HCT116 (cell line): ENCODE results near the gene AATF. TPM values are rescaled to one million over a fixed set of nuclear protein-coding genes. Genes with fewer than 3 reads are reported as not detected.

Experiments
- ATAC-seq: fragments of 200-7000 bp; cut with Tn5 transposase; 2 replicates; pipeline ENCODE4 v1.9.1; 2020; ENCODE audit warnings: mild to moderate bottlenecking, moderate library complexity
- BruUV-seq: library from RNA; stranded (reverse); fragments of 400-500 nt; replicated peaks from 2 replicates; lab custom pipeline; 2021; lab: Mats Ljungman, UMichigan
- CTCF ChIA-PET: fragments of 300-600 bp; sonication (Branson Sonifier 250); formaldehyde crosslinking; loops from one replicate; lab custom pipeline; 2021; ENCODE audit warnings: antibody characterized with exemption; lab: Charles Lee
- POLR2A ChIA-PET: fragments of 300-600, 350-600 bp; sonication (Branson Sonifier 250); formaldehyde crosslinking; loops from one replicate; lab custom pipeline; 2021; ENCODE audit warnings: antibody characterized with exemption; lab: Charles Lee
- RAD21 ChIA-PET, 2 experiments: fragments of 300-600 bp; sonication (Branson Sonifier 250); formaldehyde crosslinking; loops; one replicate each; lab custom pipeline; 2023; ENCODE audit warnings: low total read pairs in 2 of 2; ENCODE audit not compliant: uncharacterized antibody in 2 of 2, unreplicated experiment in 2 of 2, low non-redundant PET in 1 of 2; lab: Charles Lee
- DNase-seq: peaks from one replicate; pipeline ENCODE4 v3.0.0-alpha.2; 2010; ENCODE audit warnings: low read depth, low spot score
- H2AFZ ChIP-seq: fragments of 200-600 bp; shearing (Covaris generic), sonication (generic); 2 replicates; pipeline ENCODE4 v1.6.1; 2017; ENCODE audit warnings: low read depth, mixed run types, mixed read lengths, antibody characterized with exemption, low read length; ENCODE audit not compliant: poor library complexity, severe bottlenecking
- H3K27ac ChIP-seq: 2 replicates; pipeline ENCODE4 v1.5.1; 2012; ENCODE audit warnings: low read depth, low read length
- H3K27me3 ChIP-seq: fragments of 200-600 bp; sonication (generic); 2 replicates; pipeline ENCODE4 v1.6.1; 2016; ENCODE audit warnings: mixed run types, low read length, mixed read lengths; ENCODE audit not compliant: insufficient read depth
- H3K36me3 ChIP-seq, 2 experiments: fragments of 200-500 bp in 1 of 2; fragments of 200-600 bp in 1 of 2; sonication (Bioruptor generic) in 1 of 2; sonication (generic) in 1 of 2; 2 replicates each; pipeline versions ENCODE4 v1.5.1 to v1.6.1; 2014 to 2016; ENCODE audit warnings: low read length in 2 of 2, inconsistent platforms in 1 of 2, mixed read lengths in 1 of 2, mixed run types in 1 of 2; ENCODE audit not compliant: insufficient read depth in 2 of 2, control insufficient read depth in 1 of 2
- H3K4me1 ChIP-seq, 2 experiments: fragments of 200-600 bp in 1 of 2; sonication (generic) in 1 of 2; 2 replicates each; pipeline versions ENCODE4 v1.5.1 to v1.6.1; 2012 to 2017; ENCODE audit warnings: low read length in 2 of 2, inconsistent platforms in 1 of 2, mild to moderate bottlenecking in 1 of 2, mixed read lengths in 1 of 2, mixed run types in 1 of 2, moderate library complexity in 1 of 2; ENCODE audit not compliant: insufficient read depth in 2 of 2, control insufficient read depth in 1 of 2
- H3K4me2 ChIP-seq: fragments of 200-600 bp; sonication (generic); 2 replicates; pipeline ENCODE4 v1.6.1; 2017; ENCODE audit warnings: mixed run types, low read length, mixed read lengths
- H3K4me3 ChIP-seq, 2 experiments: fragments of 200-600 bp in 1 of 2; sonication (generic) in 1 of 2; replicated peaks in 1 of 2; 2 replicates each; pipeline ENCODE4 v1.5.1; 2011 to 2016; ENCODE audit warnings: low read length in 2 of 2, control low read depth in 1 of 2, low read depth in 1 of 2, mild to moderate bottlenecking in 1 of 2, mixed read lengths in 1 of 2, mixed run types in 1 of 2
- H3K79me2 ChIP-seq: fragments of 200-600 bp; sonication (generic); 2 replicates; pipeline ENCODE4 v1.6.1; 2017; ENCODE audit warnings: mild to moderate bottlenecking, mixed run types, low read length, moderate library complexity, mixed read lengths; ENCODE audit not compliant: insufficient read depth
- H3K9ac ChIP-seq: fragments of 200-600 bp; sonication (generic); 2 replicates; pipeline ENCODE4 v1.6.1; 2016; ENCODE audit warnings: low read length, mixed read lengths
- H3K9me2 ChIP-seq: fragments of 200-600 bp; sonication (generic), shearing (Covaris generic); 2 replicates; pipeline ENCODE4 v1.6.1; 2017; ENCODE audit warnings: mixed run types, mild to moderate bottlenecking, moderate library complexity; ENCODE audit not compliant: insufficient read depth
- H3K9me3 ChIP-seq, 2 experiments: fragments of 200-500 bp in 1 of 2; fragments of 200-600 bp in 1 of 2; sonication (Bioruptor generic) in 1 of 2; sonication (generic) in 1 of 2; 2 replicates each; pipeline ENCODE4 v1.6.1; 2014 to 2017; ENCODE audit warnings: low read length in 2 of 2, mixed read lengths in 2 of 2, inconsistent platforms in 1 of 2, low read depth in 1 of 2, mild to moderate bottlenecking in 1 of 2, mixed run types in 1 of 2, moderate library complexity in 1 of 2; ENCODE audit not compliant: control insufficient read depth in 1 of 2, insufficient read depth in 1 of 2
- H4K20me1 ChIP-seq: fragments of 200-600 bp; sonication (generic), shearing (Covaris generic); 2 replicates; pipeline ENCODE4 v1.6.1; 2017; ENCODE audit warnings: mixed run types, mild to moderate bottlenecking, moderate library complexity; ENCODE audit not compliant: insufficient read depth
- EZH2phosphoT487 ChIP-seq: fragments of 200-600 bp; IDR thresholded peaks from 2 replicates; pipeline ENCODE4 v1.6.1; 2018; ENCODE audit warnings: antibody characterized with exemption, borderline replicate concordance
- SIN3A ChIP-seq: IDR thresholded peaks from 2 replicates; pipeline ENCODE4 v1.6.1; 2012; ENCODE audit warnings: low read depth
- ZNF274 ChIP-seq: fragments of 200-500 bp; sonication (Bioruptor generic); IDR thresholded peaks from 2 replicates; pipeline ENCODE4 v1.6.1; 2014; ENCODE audit warnings: mild to moderate bottlenecking, low read depth, low read length, inconsistent platforms
- intact Hi-C: fragments of 100-400 bp; cut with micrococcal nuclease; formaldehyde crosslinking; loops from 2 replicates; pipeline ENCODE4 v1.10.0; 2022
- total RNA-seq: library from RNA; stranded (reverse); gene quantifications from one replicate; pipeline ENCODE4 v1.2.1, GENCODE V29; 2021; ENCODE audit not compliant: unreplicated experiment
- TF ChIP-seq, protein P1 (sequence below): IDR thresholded peaks from 2 replicates; pipeline ENCODE4 v1.6.1; 2012; ENCODE audit warnings: low read depth

The AATF gene
- total RNA-seq, 1 experiment from 2014 or later = 105 TPM

GRCh38 chr17:36919407-36919968, 29.3 kb upstream of the AATF start:
- RAD21 ChIA-PET = no interaction called here
- DNase-seq = no peak
- Histone ChIP-seq H3K9me2 (no peaks in the 10 kb centered on the region), H2AFZ (no peak overlapping the region), H3K27ac (peak overlapping the region; percentile 100), H3K36me3 (no peaks in the 10 kb centered on the region), H3K4me2 (peak overlapping the region; percentile 91), H3K79me2 (no peaks in the 10 kb centered on the region), H3K9ac (peak overlapping the region; percentile 70), H3K27me3 (no peaks in the 10 kb centered on the region), H3K4me1 (peaks cover 62 to 74% of the 10 kb centered on the region in 2 experiments), H3K4me3 (no peak overlapping the region), H3K9me3 (no peaks in the 10 kb centered on the region), H4K20me1 (no peaks in the 10 kb centered on the region)
- no peak for ATAC-seq
- CTCF ChIA-PET = interaction anchor here (1.2 kb wide), 1 partner anchor 129 kb away, joined by 4 read pairs; no protein-coding TSS in a partner anchor
- TF ChIP-seq EZH2phosphoT487 (no peak), ZNF274 (no peak), SIN3A (no peak)
- TF ChIP-seq, protein P1, sequence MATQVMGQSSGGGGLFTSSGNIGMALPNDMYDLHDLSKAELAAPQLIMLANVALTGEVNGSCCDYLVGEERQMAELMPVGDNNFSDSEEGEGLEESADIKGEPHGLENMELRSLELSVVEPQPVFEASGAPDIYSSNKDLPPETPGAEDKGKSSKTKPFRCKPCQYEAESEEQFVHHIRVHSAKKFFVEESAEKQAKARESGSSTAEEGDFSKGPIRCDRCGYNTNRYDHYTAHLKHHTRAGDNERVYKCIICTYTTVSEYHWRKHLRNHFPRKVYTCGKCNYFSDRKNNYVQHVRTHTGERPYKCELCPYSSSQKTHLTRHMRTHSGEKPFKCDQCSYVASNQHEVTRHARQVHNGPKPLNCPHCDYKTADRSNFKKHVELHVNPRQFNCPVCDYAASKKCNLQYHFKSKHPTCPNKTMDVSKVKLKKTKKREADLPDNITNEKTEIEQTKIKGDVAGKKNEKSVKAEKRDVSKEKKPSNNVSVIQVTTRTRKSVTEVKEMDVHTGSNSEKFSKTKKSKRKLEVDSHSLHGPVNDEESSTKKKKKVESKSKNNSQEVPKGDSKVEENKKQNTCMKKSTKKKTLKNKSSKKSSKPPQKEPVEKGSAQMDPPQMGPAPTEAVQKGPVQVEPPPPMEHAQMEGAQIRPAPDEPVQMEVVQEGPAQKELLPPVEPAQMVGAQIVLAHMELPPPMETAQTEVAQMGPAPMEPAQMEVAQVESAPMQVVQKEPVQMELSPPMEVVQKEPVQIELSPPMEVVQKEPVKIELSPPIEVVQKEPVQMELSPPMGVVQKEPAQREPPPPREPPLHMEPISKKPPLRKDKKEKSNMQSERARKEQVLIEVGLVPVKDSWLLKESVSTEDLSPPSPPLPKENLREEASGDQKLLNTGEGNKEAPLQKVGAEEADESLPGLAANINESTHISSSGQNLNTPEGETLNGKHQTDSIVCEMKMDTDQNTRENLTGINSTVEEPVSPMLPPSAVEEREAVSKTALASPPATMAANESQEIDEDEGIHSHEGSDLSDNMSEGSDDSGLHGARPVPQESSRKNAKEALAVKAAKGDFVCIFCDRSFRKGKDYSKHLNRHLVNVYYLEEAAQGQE = no peak
- TF ChIP-seq, all 23 proteins: peak for 0
- POLR2A ChIA-PET = interaction anchor here (0.7 kb wide), 1 partner anchor 30 kb away, joined by 3 read pairs; the partner anchor contains the start of gene AATF
- intact Hi-C loops = no loop called here
- BruUV-seq = no TSS peak
